Umbilical cord (tissue), 2 donors: ENCODE data around the gene TMEM108. TPM values are rescaled to one million over a fixed set of nuclear protein-coding genes. Genes with fewer than 3 reads are reported as not detected.

ENCODE experiments used
- DNase-seq: peaks from one replicate; pipeline ENCODE4 v3.0.0-alpha.2; 2015; ENCODE audit warnings: low spot score
- total RNA-seq: library from RNA; depleted of rRNA; stranded (reverse); fragments of >200 nt; gene quantifications from one replicate; pipeline ENCODE4 v1.2.3, GENCODE V29; 2014; ENCODE audit warnings: low replicate concordance; ENCODE audit not compliant: insufficient read depth

Gene TMEM108
- total RNA-seq, 1 donor from 2014 or later: 6.0 TPM

DNA sequence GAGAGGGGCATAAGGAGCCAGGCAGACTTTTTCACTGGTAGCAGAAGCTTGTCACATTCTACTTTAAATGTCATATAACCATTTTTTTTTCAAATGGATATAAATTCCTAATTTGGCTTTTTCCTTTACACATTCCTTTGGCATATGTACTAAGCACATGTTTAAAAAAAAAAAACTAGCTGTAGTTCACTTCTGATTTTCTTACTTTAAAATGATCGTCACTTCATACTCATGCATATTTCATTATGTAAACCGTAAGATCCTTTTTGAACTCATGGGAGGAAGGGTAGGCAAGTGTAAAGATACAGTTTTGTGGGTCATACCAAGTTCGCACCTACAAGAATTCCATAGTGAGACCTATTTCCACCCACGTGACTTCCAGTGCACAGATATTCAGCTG, 316.5 kb downstream of the TMEM108 start:
- DNase-seq: no peak

- no peak for DNase-seq
These were observed 322.3 kb downstream of the TMEM108 start for GRCh38 chr3:133360476-133360875.

DNA sequence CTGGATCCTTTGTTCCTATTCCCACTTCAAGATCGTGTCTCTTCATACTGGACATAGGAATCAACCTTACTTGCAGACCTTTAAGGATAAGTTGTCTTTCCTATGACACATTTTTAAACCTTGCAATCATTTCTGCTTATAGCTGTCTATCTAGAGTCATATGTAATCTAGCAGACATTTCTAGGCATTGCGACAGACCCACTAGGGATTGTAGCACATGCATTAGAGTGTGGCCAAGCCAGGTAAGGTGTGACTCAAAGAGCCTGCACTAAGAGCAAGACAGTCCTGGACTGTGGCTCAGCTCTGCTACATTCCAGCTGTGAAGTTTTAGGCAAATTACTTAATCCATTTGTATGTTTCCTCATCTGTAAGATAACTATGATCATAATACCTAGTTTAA, 322.8 kb downstream of the TMEM108 start:
- no peak for DNase-seq

DNA sequence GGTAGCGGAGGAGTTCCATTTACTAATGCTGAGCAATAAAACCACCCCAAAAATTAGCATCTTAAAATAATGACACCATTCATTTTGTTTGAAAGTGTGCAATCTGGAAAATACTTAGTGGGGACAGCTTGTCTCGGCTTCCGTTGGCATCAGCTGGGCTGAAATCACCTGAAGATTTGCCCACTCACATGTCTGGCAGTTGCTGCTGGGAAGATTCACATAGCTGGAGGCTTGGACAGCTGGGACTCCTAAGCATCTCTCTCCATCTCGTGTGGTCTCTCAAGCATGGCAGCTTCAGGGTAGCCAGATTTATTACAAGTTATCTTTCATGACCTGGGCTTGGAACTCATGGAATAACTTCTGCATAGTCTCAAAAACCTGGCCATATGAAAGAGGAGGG, 323.2 kb downstream of the TMEM108 start:
- DNase-seq: no peak

- no peak for DNase-seq
These were observed 324.3 kb downstream of the TMEM108 start for GRCh38 chr3:133362539-133362938.

DNA sequence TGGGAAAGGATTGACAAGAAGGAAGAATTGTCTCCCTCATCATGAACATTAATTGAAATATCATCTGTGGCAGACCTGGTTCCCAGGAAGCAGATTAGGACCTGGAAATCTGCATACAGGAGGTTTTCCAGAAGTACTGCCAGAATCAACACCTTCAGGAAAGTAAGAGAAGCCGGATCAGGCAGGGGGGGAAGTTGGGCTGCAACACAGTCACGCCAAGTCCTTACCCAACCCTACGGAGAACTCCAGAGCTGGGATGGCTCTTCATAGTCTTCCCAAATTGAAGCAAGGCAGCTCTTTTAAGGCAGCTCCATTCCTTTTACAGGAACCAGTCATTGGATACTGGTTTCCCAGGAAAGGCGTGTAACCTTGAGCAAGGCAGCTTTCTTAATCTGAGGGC, 326.5 kb downstream of the TMEM108 start:
- no peak for DNase-seq

- no peak for DNase-seq
These were observed 328.7 kb downstream of the TMEM108 start for GRCh38 chr3:133366921-133367320.

GRCh38 chr3:133367403-133367802, 329.2 kb downstream of the TMEM108 start:
- DNase-seq: no peak

DNA sequence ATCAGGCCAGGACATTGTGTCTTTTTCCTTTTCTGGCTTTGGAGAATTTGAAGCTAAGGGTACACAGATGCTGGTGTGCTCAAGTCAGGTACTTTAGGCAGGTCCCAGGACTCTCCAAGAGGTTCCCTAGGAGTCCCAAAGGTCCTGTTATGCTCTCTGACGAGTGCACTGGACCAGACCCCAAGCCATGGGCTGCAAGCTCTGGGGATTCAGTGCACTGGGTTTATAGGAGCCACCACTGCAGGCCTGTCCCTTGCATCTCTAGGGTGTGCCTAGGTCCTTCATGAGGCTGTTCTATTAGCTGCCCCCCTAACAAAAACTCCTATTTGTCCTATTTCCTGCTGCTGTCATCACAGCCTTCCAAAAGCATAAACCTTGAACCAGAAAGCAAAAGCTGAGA, 329.8 kb downstream of the TMEM108 start:
- no peak for DNase-seq

DNA sequence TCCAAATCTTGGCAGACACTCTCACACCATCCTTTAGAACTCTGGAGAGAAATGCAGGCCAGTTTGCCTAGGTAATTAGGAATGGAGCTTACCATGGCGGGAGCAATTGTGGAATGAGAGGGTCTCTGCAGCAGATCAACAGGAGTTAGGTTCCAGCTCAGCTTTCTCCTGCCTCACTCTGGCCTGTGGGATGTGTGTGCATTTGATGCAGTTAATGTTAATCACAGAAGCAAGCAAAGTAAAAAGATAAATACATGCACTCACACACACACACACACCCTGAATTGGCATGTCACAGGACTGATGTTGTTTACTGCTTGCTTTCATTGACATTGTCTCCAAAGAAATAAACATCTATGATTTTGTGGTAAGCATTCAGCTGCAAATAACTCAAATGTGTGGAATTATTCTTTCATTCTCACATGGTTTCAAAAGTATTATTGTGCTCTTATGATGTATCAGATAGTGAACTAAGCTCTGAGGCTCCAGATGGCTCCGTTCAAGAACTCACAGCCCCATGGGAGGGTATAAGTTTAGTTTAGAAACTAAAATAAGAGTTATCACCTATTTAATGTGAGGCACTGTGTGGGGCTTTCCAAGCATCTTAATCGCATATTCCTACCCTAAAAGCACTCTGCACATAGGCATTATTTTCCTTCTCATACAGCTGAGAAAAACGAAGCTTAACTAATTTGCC, 330.3 kb downstream of the TMEM108 start:
- no peak for DNase-seq

DNA sequence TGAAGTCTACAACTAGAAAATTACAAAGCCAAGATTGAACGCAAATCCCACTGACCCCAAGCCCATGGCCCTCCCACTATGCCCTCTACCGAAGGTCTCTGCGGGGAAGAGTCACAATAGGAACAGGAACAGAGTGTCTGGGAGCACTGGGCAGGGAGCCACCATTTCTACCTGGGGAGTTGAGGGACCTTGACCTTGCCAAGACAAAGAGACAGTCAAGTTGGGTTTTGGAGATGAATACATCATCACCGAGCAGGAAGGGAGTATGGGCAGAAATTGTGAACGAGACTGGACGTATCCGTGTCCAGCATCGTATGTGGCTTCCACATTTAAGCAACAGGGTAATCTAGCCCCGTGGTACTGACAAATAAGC, 330.9 kb downstream of the TMEM108 start:
- no peak for DNase-seq

- no peak for DNase-seq
These were observed 333.0 kb downstream of the TMEM108 start for GRCh38 chr3:133371181-133371580.

DNA sequence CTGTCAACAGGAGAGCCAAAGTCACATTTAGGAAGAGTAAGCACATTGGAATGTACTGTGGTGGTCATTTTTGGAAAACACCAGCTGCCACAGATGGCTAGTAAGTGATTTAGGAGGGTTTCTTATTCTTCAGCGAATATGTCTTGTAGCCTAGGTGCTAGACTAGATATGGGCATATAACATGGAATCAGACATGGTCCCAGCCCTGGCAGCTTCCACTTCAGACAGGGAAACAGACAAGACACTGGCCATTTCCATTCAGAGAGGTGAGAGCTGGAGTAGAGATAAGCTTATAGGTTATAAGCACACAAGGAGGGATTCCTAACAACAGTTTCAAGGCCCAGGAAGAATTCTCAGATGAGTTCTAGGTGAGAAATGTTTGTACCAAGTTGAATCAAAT, 333.5 kb downstream of the TMEM108 start:
- no peak for DNase-seq

DNA sequence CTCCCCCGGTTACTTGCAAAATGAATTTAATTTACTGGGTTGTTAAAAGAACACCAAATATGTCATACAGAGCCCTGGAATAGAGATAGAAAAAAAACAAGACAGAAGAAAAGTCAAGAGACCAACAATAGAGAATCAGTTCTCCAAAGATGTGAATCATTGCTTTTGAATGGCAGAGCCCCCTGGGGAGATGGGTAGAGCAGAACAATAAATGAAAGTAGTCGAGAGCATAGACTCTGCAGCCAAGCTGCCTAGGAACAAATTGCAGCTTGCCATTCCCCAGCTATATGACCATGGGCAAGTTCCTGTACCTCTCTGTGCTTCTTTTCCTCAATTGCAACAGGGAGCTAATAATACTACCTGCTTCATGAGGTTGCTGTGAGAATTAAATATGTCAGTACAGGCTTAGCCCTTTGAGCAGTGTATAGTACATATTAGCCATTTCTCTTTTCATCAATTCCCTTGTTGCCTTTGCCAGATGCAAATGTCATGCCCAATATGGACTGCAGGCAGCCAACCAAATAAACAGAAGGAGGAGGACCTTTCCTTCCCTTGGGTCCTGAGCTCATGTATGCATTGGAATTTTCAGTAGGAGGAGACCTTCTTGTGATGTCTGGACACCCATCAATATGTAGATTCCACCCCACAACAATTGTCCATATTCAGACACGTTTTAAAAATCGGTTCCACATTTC, 336.7 kb downstream of the TMEM108 start:
- DNase-seq: no peak

DNA sequence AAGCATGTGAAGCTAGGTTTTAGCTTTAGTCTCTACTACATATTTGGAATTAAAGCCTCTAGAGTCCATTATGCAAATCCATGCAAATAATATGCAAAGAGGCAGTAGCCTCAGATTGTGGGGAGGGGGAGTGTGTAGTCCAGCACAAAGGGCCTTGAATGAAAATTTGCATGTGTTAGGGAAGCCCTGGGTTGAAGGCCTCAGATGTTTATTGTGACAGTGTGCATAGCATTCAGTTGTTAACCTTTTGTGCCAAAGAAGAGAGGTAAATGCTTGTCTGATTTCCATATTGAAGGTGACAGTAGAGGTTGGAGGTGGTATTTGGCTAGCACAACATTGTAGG, 337.2 kb downstream of the TMEM108 start:
- DNase-seq: no peak

DNA sequence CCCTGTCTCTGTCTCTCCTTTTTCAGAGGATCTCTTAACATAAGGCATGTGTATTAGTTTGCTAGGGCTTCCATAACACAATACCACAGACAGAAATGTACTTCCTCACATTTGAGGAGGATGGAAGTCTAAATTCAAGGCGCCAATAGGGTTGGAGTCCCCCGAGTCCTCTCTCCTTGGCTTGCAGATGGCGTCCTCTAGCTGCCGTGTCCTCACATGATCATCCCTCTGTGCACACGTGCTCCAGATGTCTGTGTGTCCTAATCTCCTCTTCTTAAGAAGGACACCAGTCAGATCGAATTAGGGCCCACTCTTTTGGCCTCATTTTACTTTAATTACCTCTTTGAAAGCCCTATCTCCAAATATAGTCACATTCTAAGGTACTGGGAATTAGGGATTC, 338.6 kb downstream of the TMEM108 start:
- no peak for DNase-seq

DNA sequence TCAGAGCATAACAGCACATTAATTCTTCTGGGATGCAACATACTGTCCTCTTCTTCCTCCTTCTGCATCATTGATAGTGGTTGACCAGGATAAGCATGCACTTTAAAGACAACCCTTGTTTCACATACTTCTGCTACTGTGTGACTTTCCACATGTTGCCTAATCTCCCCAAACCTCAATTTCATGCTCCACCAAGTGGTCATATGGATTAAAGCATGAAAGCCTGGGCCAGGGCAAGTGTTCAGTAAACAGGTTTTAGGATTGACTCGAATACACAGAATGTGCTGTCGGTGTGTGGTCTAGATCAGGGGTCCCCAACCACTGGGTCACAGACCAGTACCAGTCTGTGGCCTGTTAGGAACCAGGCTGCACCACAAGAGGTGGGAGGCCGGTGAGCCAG, 339.2 kb downstream of the TMEM108 start:
- DNase-seq: peak; percentile 46

- DNase-seq: no peak
These were observed 341.7 kb downstream of the TMEM108 start for GRCh38 chr3:133379926-133380325.

DNA sequence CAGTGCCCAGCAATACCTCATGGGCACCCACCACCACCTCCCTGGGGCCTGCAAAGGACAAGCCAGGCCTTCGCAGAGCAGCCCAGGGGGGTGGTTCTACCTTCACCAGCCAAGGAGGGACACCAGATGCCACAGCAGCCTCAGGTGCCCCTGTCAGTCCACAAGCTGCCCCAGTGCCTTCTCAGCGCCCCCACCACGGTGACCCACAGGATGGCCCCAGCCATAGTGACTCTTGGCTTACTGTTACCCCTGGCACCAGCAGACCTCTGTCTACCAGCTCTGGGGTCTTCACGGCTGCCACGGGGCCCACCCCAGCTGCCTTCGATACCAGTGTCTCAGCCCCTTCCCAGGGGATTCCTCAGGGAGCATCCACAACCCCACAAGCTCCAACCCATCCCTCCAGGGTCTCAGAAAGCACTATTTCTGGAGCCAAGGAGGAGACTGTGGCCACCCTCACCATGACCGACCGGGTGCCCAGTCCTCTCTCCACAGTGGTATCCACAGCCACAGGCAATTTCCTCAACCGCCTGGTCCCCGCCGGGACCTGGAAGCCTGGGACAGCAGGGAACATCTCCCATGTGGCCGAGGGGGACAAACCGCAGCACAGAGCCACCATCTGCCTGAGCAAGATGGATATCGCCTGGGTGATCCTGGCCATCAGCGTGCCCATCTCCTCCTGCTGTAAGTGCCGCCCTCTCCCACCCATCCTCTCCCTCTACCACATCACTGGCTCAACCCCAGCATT, 342.5 kb downstream of the TMEM108 start:
- DNase-seq: no peak

GRCh38 chr3:133381346-133382109, 343.3 kb downstream of the TMEM108 start:
- DNase-seq: no peak

DNA sequence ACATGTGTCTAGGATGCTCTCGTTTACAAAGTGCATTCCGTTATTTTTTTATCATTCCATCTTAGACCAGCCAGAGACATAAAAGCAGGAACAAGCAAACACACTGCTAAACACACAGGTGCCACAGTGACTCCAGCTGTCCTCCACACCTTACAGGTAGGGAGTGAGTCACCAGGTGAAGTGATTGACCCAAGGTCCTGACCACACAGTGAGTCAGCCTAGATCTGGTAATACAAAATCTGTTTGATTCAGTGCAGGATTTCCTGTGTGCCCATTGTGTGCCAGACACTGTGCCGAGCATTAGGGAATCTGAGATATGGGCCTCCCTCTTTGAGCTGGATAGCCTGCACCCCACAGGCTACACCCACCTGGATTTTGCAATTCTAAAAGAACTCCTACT, 345.0 kb downstream of the TMEM108 start:
- no peak for DNase-seq

- no peak for DNase-seq
These were observed 345.6 kb downstream of the TMEM108 start for GRCh38 chr3:133383741-133384140.
